Heart right ventricle (tissue), 16 donors: ENCODE data around the gene CLMN. TPM values are rescaled to one million over a fixed set of nuclear protein-coding genes. Genes with fewer than 3 reads are reported as not detected.

Experiments used
- ATAC-seq, 8 donors: fragments of 200-7000 bp; cut with Tn5 transposase; one replicate each; pipeline ENCODE4 v1.9.1; 2020; ENCODE audit warnings: mild to moderate bottlenecking in 8 of 8, moderate library complexity in 8 of 8, moderate number of reproducible peaks in 1 of 8
- DNase-seq, 2 donors: peaks; one replicate each; pipeline ENCODE4 v3.0.0-alpha.2; 2020
- H3K27ac ChIP-seq, 10 donors: fragments of 200-600 bp; sonication (generic) in 2 of 10; one replicate each; pipeline versions ENCODE4 v1.5.0 to v1.8.0; 2020 to 2022; ENCODE audit warnings: mild to moderate bottlenecking in 3 of 10
- H3K27me3 ChIP-seq, 7 donors: fragments of 200-600 bp; one replicate each; pipeline ENCODE4 v1.8.0; 2021 to 2022; ENCODE audit warnings: mild to moderate bottlenecking in 2 of 7
- H3K36me3 ChIP-seq, 9 donors: fragments of 200-600 bp; sonication (generic) in 1 of 9; one replicate each; pipeline versions ENCODE4 v1.5.0 to v1.8.0; 2020 to 2022; ENCODE audit warnings: mild to moderate bottlenecking in 2 of 9
- H3K4me1 ChIP-seq, 9 donors: fragments of 200-600 bp; sonication (generic) in 1 of 9; one replicate each; pipeline versions ENCODE4 v1.5.0 to v1.8.0; 2020 to 2022; ENCODE audit warnings: mild to moderate bottlenecking in 4 of 9
- H3K4me3 ChIP-seq, 10 donors: fragments of 200-600 bp; sonication (generic) in 2 of 10; one replicate each; pipeline versions ENCODE4 v1.5.0 to v1.8.0; 2020 to 2022; ENCODE audit warnings: mild to moderate bottlenecking in 7 of 10, moderate library complexity in 2 of 10
- H3K9me3 ChIP-seq, 11 donors: fragments of 200-600 bp in 10 of 11; sonication (generic) in 2 of 11; one replicate each; pipeline versions ENCODE4 v1.5.0 to v1.8.0; 2013 to 2022; ENCODE audit warnings: mild to moderate bottlenecking in 2 of 11, control low read depth in 1 of 11, moderate library complexity in 1 of 11
- CTCF ChIP-seq, 9 donors: fragments of 200-600 bp; sonication (generic) in 2 of 9; IDR thresholded peaks; one replicate each; pipeline versions ENCODE4 v1.5.0 to v1.8.0; 2021 to 2022; ENCODE audit warnings: antibody characterized with exemption in 9 of 9, mild to moderate bottlenecking in 5 of 9, moderate library complexity in 1 of 9
- WGBS, 2 donors: extraction: QIAGEN DNeasy Blood & Tissue Kit; methylation state at CpG; one replicate each; pipeline ENCODE4 v1.1.7; 2013; ENCODE audit warnings: inconsistent platforms in 1 of 2; 5-methylcytosine and 5-hydroxymethylcytosine counted together
- intact Hi-C, 10 donors: fragments of 100-400 bp; cut with DNase I; formaldehyde crosslinking; loops; one replicate each; pipeline versions ENCODE4 v1.11.1 to v1.14.2; 2022
- polyA plus RNA-seq, 2 donors: library from polyadenylated mRNA; stranded (reverse); fragments of 200-250 nt; gene quantifications; one replicate each; pipeline ENCODE4 v1.2.3, GENCODE V29; 2013
- total RNA-seq, 10 donors: library from RNA; stranded (reverse); fragmentation: NEBNext Ultra II Directional in 3 of 10; extraction: Animal tissue kit (Norgen Biotek cat#: 25700) in 3 of 10; gene quantifications; one replicate each; pipeline versions ENCODE4 v1.2.1 to v1.2.4, GENCODE V29; 2021 to 2023
- donor health status: Arrhythmogenic right ventricular cardiomyopathy.
- donor health status: ischemic (EF 13 %, LVEDD 7.1; RV severe dilation, severe dysfunction).
- donor health status: healthy with polysubstance abuse.
- donor health status: DM: no; HTN: yes; CAD: no.
- donor health status: DM: no; HTN: no; CAD: no.
- donor health status: ischemic (EF 25% LVEDD 6.9; RV normal size, moderate dysfunction).
- donor health status: ischemic (EF 25% LVEDD 5.7; RV mildly dilated, moderate dysfunction).
- donor health status: healthy.
- donor health status: DM: yes; HTN: yes; CAD: no.
- donor health status: Ischemic cardiomyopathy.
- donor health status: ischemic (EF 35%, LVEDD 5.7; RV mildly dilated, moderate dysfunction).
- donor health status: nonischemic (EF 11% LVEDD 7.7; RV severe dilation, severe dysfunction).
- donor health status: DM: yes; HTN: yes; CAD: no.
- donor health status: PGD.
- donor health status: ischemic (EF 29% LVEDD 5.4; RV normal size, mild dysfunction).
- donor health status: nonischemic (EF 23%, LVEDD 6.1; RV moderate dilation, normal function).

CLMN gene
- total and polyA plus RNA-seq, 12 donors: 2.6 to 14.5 (median 5.9) TPM

DNA sequence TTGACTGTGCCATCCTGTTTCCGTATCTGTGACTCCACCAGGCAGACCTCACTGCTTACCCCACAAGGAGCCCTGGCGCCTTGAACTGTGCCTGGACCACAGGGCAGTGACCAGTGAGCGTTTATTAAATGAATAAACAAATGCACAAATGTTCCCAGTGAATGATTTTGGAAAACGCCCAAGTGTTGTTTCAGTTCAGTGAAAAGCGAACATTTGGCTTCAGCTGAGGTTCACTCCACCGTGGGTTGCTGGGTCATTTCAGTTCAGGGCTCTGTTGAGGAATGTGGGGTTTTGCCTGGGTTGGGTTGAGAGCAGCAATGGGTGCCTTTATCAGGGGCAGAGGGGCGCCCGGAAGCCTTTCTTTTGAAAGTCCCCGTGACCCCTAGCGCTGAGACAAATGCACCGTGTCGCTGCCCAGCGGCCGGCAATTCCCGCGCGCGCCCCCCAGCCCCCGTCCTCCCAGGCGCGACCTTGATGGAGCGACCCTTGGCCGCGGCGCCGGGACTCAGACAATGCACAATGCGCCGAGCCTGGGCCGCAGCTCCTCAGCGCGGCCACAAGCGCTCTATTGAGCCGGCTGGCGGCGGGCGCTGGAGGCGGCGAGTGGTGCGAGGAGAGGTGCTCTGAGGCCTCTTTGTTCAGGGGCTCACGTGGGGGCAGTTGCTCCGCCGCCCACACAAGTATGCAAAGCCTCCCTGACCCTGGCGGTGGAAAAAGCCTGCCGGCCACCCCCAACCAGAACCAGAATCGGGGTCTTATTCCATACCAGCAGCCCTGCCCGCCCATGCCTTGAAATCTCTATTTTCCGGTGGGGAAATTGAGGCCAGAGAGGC, 40.5 kb upstream of the CLMN start:
- peaks cover 0 to 2% (median 0%) of the 10 kb centered on the region in 11 donors for H3K9me3 ChIP-seq
- H3K27me3 ChIP-seq: peaks cover 0 to 49% (median 27%) of the 10 kb centered on the region in 7 donors
- no peak for DNase-seq
- H3K36me3 ChIP-seq: no peaks in the 10 kb centered on the region
- peaks cover 0 to 42% (median 4%) of the 10 kb centered on the region in 9 donors for H3K4me1 ChIP-seq
- WGBS, 2 donors: 24 to 31% methylated on average over 47 of the region's 47 CpGs
- peak in 1 of 9 donors; percentile 16 for TF ChIP-seq CTCF (IDR thresholded peaks at IDR 0.05)
- peak in 6 of 8 donors; percentile 39 to 59 (median 46) for ATAC-seq
- peak overlapping the region in 2 of 10 donors; percentile 6 to 14 for H3K4me3 ChIP-seq
- intact Hi-C loops: loop anchor here in 1 of 10 donors (5.0 kb wide), 2 partner anchors 38 to 47 kb away; no protein-coding TSS in a partner anchor
- peak overlapping the region in 4 of 10 donors; percentile 32 to 56 (median 41) for H3K27ac ChIP-seq

GRCh38 chr14:95356245-95356869, 36.6 kb upstream of the CLMN start:
- no peaks in the 10 kb centered on the region for H3K36me3 ChIP-seq
- DNase-seq (no peak), ATAC-seq (peak in 3 of 8 donors; percentile 28 to 55 (median 43))
- H3K4me3 ChIP-seq: no peak overlapping the region
- no peak for TF ChIP-seq CTCF (IDR thresholded peaks at IDR 0.05)
- peaks cover 0 to 25% (median 11%) of the 10 kb centered on the region in 7 donors for H3K27me3 ChIP-seq
- peaks cover 0 to 19% (median 9%) of the 10 kb centered on the region in 11 donors for H3K9me3 ChIP-seq
- intact Hi-C loops: loop anchor here in 2 of 10 donors (2.0 to 5.0 kb wide), 2 partner anchors 20 to 34 kb away; no protein-coding TSS in a partner anchor
- WGBS, 2 donors: 59 to 64% methylated on average over 14 of the region's 14 CpGs
- peaks cover 0 to 12% (median 4%) of the 10 kb centered on the region in 9 donors for H3K4me1 ChIP-seq
- no peak overlapping the region for H3K27ac ChIP-seq

DNA sequence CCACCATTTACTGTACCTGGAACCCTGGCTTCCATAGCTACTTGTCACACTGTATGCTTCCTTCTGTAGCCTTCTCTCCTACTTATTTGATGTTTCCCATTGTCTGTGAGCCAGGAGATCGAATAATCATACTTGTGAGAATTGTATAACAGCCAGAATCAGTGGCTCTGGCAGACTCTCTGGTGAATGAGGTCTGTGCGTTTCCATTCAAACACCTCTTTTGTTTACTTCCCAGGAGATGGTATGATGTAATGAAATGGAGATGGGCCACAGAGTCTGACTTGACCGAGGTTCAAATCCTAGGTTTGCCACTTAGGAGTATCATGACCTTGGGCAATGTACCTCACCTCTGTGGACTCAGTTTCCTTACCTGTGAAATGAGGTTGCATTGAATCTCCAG, 35.7 kb upstream of the CLMN start:
- WGBS, 2 donors: 27 to 38% methylated on average over 3 of the region's 3 CpGs
- Histone ChIP-seq H3K27me3 (peaks cover 0 to 16% (median 3%) of the 10 kb centered on the region in 7 donors), H3K4me3 (no peak overlapping the region), H3K36me3 (no peaks in the 10 kb centered on the region), H3K4me1 (peaks cover 0 to 5% (median 2%) of the 10 kb centered on the region in 9 donors), H3K27ac (no peak overlapping the region), H3K9me3 (peaks cover 0 to 19% (median 9%) of the 10 kb centered on the region in 11 donors)
- peak in 3 of 8 donors; percentile 25 to 42 (median 30) for ATAC-seq
- no peak for DNase-seq
- no peak for TF ChIP-seq CTCF (IDR thresholded peaks at IDR 0.05)
- intact Hi-C loops: loop anchor here in 1 of 10 donors (5.0 kb wide), 1 partner anchor 33 kb away; no protein-coding TSS in a partner anchor

DNA sequence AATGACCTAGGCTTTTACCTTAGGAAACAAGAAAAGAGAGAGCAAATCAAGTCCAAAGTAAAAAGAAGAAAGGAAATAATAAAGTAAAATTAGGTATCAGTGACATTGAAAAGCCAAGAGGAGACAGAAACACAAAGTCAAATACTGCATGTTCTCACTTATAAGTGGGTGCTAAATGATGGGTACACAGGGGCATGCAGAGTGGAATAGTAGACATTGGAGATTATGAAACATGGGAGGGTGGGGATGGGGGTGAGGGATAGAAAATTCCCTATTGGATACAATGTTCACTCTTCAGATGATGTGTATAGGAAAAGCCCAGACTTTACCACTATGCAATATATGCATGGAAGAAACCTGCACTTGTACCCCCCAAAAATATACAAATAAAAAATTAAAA, 35.1 kb upstream of the CLMN start:
- no peaks in the 10 kb centered on the region for H3K4me1 ChIP-seq
- H3K27ac ChIP-seq: no peak overlapping the region
- intact Hi-C loops: loop anchor here in 1 of 10 donors (5.0 kb wide), 1 partner anchor 33 kb away; no protein-coding TSS in a partner anchor
- H3K9me3 ChIP-seq: peaks cover 0 to 19% (median 9%) of the 10 kb centered on the region in 11 donors
- ATAC-seq (no peak), DNase-seq (no peak)
- H3K36me3 ChIP-seq: no peaks in the 10 kb centered on the region
- TF ChIP-seq CTCF (IDR thresholded peaks at IDR 0.05): no peak
- peaks cover 0 to 10% (median 0%) of the 10 kb centered on the region in 7 donors for H3K27me3 ChIP-seq
- H3K4me3 ChIP-seq: no peak overlapping the region
